GM12892 (cell line): Measurements from ENCODE around the gene EPDR1.

ENCODE experiments used
- POLR2A ChIP-seq: IDR thresholded peaks from 2 replicates; pipeline ENCODE4 v1.6.1; 2011; ENCODE audit warnings: low read depth, low read length, control low read depth
- POLR2AphosphoS5 ChIP-seq: IDR thresholded peaks from 2 replicates; pipeline ENCODE4 v1.6.1; 2011; ENCODE audit warnings: low read depth, low read length, control low read depth
- TAF1 ChIP-seq: IDR thresholded peaks from 2 replicates; pipeline ENCODE4 v1.6.1; 2011; ENCODE audit warnings: low read depth, mild to moderate bottlenecking, control low read depth, low read length, borderline replicate concordance

DNA sequence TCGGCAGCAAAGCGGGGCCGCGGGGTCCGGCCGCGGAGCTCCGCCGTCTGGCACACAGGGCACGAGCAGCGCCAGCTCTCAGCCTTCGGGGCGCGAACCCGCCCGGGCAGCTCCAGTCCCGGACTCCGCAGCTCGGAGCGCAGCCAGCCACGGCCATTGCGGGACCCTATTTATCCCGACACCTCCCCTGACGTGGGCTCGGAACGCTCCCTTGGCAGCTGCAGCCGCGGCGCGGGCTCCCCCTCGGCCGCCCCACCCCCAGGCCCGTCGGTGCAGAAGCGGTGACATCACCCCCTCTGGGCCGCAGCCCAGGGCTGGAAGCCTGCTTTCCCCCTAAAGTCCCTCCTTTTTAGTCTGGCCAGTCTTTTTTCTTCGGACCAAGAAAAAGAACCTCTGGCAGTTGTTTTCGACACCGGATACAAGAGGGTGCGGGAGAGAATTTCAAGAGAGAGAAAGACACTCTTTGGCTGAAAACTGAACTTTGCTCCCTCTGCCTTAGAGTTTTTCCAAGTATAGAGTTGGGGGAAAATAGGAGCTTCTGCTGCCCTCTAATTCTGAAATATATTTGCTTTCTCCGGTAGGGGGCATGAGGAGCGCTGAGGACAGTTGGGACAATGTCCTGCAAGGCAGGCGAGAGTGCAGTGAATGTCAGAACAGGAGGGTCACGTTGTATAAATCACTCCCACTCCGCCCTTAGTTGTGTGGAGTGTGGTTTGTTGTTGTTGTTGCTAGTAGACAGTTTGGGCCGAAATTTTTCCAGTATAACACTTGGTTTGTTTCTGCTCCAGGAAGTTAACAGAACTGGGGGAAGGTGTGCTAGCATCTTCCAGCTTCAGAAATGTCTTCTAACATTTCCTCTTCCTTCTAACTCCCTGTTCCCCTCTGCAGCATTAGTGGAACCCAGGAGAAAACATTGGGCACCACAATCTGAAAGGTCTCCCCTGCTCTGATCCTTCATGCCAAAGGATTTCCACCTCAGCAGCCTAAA, 3.5 kb upstream of the EPDR1 start, which contains the start of gene SFRP4:
- TF ChIP-seq POLR2A (no peak), POLR2AphosphoS5 (no peak), TAF1 (no peak)
